Activated CD8-positive, alpha-beta memory T cell treated with anti-CD3 and anti-CD28 coated beads, Interleukin-2, amount 50 U/mL, for 4 hours (primary cell): Measurements from ENCODE around the gene MIGA1.
"Not testable (repeated sequence)": the region's sequence is repeated elsewhere in the genome, so short reads cannot be mapped to it uniquely, and the experiment has no call there.

Source experiments
- DNase-seq: peaks from one replicate; pipeline ENCODE4 v3.0.0-alpha.2; 2020

Gene MIGA1

GRCh38 chr1:77779529-77780281 is at the start of gene MIGA1:
Gene MIGA1 (plus strand): TSS chr1:77779649. CDS start chr1:77783253, 3,604 bp downstream.
- peak; percentile 84 for DNase-seq

DNA sequence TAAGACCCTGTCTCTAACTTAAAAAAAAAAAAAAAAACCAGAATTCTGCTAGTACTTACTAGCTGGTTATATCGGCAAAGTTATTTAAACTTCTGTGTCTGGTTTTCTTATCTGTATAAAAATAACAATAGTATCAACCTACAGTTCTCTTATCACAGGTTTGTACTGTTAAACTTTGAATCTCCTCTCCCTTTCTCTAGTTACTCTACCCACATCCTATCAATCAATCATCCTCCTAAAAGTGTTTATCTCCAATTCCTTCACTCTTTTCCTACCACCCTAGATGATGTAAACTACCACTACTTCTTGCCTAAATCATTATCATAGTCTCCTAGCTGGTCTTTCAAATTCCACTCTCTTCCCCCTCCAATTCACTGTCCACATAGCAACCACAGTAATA is 47.4 kb upstream of the MIGA1 start:
- no peak for DNase-seq

DNA sequence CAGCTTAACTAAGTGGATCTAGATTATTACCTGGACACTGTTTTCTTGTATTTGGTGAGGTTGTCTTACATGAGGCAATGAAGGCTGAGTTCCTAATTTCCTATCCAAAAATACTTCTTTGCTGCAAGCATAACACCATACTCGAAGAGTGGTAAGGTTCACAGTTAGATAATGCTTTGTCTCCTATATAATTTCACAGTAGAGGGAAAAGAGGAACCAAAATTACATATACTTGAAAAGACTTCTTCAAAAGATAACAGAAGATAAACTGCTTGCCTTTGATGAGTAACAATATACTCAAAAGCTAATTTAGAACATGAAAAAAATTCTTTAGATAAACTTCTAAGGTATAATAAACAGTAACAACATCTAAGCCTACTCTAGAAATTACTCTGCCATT is 40.2 kb upstream of the MIGA1 start:
- no peak for DNase-seq

- no peak for DNase-seq
Measured at GRCh38 chr1:77741316-77741715, 38.1 kb upstream of the MIGA1 start.

- DNase-seq: no peak
Measured at GRCh38 chr1:77742011-77742555, 37.4 kb upstream of the MIGA1 start.

DNA sequence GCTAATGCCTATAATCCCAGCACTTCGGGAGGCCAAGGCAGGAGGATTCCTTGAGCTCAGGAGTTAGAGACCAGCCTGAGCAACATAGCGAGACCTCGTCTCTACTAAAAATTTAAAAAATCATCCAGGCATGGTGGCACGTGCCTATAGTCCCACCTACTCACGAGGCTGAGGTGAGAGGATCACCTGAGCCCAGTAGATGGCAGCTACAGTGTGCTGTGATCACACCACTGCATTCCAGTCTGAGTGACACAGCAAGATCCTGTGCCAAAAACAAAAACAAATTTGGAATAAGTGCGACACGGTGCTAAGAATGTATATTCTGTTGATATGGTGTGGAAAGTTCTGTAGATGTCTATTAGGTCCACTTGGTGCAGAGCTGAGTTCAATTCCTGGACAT is 34.9 kb upstream of the MIGA1 start:
- DNase-seq: no peak

DNA sequence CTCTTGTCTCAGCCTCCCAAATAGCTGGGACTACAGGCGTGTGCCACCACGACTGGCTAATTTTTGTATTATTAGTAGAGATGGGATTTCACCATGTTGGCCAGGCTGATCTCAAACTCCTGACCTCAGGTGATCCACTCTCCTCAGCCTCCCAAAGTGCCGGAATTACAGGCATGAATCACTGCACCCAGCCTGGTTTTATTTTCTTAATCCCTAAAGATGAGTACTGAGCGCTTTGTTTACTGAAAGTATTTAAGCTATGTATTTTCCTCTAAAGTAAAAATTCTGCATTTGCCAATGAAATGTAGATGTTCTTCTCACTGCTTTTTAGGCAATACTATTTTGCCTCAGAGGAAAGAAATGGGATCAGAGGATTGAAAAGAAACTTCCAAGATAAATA is 30.0 kb upstream of the MIGA1 start:
- not testable (repeated sequence) for DNase-seq

DNA sequence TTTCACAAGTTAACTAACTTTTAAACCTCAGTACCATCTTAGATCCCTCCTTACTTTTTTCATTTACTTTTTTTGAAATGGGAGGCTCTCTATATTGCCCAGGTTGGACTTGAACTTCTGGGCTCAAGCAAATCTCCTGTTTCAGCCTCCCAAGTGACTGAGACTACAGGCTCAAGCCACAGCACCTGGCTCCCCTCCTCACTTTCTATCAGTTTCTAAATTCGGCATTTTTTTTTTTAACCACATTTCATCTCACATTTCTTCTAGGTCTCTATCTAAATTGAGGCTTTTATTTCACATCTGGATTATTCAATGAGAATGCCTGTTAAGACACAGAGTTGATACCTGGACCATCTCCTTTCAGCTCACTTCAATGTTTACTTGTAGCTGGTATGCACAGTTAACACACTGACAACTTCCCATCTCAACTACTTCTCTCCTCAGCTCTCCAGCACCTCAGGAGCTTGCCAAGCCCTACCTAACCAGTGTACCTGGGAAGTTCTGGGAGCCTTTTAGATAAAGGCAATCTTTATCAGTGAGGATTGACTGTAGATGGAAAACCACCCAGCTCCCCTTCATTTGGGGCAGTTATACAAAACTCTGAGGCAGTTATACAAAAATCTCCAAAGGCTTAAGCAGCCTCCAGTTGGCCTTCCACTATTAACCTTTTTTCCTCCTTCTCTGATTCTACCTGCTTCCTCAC is 23.2 kb upstream of the MIGA1 start:
- DNase-seq: no peak

DNA sequence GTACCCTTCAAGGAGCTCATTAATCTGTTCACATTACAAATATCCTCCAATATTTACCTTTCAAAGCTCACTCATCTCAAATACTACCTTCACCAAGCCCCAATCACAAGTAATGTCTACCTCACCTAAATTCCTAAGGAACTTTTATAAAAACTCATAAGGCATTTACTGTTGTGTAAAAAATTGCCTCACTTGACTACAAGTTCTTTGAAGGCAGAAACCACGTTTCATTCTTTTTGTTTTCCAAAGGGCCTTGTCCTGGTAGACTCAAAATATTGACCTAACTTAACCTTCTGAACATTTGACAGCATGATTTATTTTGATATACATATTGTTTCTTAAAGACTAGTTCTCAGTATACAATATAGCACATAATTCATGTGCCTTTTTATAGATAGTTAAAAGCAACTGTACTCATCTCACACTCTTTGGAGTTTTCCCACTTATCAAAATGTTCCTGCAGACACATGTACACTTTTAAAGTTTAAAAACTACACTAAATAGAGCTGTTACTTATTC is 22.3 kb upstream of the MIGA1 start:
- DNase-seq: no peak

GRCh38 chr1:77757603-77758002 is 21.8 kb upstream of the MIGA1 start:
- DNase-seq: no peak

GRCh38 chr1:77759071-77760028 is 20.1 kb upstream of the MIGA1 start, which contains the start of gene USP33:
Gene USP33 (minus strand): TSS chr1:77759852. CDS start chr1:77741697, 18,155 bp downstream.
- DNase-seq: peak; percentile 93

DNA sequence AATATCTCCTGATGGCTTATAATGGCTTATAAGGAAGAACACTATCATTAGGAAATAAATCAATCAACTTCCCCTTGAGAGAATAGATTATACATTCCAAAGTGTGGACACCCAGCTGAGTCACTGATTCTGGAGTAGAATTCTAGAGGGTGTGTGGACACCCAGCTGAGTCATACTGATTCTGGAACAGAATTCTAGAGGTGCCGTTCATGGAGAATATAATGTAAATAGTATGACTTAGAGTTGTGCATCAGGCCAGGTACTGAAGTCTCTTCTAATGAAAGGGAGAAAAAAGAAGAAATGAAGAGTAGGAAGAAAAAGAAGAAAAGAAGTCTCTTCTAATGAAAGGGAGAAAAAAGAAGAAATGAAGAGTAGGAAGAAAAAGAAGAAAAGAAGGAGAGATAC is 17.4 kb upstream of the MIGA1 start:
- DNase-seq: no peak

GRCh38 chr1:77768006-77768405 is 11.4 kb upstream of the MIGA1 start:
- DNase-seq: no peak

DNA sequence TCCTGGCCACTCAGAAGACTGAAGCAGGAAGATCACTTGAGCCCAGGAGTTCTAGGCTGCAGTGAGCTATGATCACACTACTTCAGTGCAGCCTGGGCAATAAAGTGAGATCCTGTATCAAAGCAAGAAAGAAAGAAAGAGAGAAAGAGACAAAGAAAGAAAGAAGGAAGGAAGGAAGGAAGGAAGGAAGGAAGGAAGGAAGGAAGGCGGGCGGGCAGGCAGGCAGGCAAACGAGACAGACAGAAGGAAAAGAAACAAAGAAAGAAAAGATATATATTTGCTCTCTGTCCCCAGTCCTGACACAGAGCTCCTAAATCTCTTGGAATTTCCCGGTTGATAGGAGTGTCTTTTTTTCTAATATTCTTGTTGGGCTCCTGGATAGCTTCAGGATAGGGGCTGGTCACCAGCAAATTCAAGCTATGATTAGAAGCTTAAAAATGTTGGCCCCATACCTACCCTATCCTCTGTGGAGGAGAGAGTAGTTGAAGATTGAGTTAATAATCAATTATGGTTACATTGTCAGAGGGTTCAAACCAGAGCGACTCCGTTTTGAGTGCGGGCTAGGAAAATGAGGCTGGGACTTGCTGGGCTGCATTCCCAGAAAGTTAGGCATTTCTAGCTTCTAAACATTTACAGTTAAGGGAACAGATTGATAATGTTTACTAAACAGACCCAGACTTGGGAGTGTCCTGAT is 3.3 kb upstream of the MIGA1 start:
- DNase-seq: no peak

GRCh38 chr1:77781683-77782082 is 2.2 kb downstream of the MIGA1 start:
- DNase-seq: no peak

- DNase-seq: no peak
Measured at GRCh38 chr1:77783141-77783540, 3.7 kb downstream of the MIGA1 start.

GRCh38 chr1:77786093-77786741 is 6.8 kb downstream of the MIGA1 start:
- DNase-seq: not testable (repeated sequence)

- no peak for DNase-seq
Measured at GRCh38 chr1:77794550-77794949, 15.1 kb downstream of the MIGA1 start.

DNA sequence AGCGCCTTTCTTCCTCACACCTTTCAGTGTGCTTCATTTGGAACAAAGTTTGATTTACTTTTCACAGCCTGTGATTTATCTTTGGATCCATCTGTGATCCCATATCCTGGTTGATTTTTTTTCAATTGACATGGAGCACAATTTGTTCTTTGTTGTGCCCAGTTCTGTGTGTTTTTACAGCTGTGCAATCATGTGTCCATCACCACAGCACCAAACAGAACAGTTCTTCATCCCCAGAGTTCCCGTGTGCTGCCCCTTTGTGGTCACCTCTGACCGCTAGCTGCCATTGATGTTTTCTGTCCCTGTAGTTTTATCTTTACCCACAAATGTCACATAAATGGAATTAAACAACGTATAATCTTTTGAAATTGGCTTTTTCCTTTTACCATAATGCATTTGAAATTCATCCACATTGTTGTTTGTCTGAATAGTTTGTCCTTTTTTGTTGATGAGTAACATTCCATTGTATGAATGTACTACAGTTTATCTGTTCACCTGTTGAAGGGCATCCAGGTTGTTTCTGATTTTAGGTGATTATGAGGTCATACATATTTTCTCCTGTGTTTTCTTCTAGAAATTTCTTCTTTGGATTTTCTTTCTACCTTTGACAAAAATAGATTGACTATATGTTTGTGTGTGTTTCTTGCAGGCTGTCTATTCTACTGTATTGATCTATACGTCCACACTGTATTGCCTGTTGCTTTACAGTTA is 17.4 kb downstream of the MIGA1 start:
- DNase-seq: no peak

DNA sequence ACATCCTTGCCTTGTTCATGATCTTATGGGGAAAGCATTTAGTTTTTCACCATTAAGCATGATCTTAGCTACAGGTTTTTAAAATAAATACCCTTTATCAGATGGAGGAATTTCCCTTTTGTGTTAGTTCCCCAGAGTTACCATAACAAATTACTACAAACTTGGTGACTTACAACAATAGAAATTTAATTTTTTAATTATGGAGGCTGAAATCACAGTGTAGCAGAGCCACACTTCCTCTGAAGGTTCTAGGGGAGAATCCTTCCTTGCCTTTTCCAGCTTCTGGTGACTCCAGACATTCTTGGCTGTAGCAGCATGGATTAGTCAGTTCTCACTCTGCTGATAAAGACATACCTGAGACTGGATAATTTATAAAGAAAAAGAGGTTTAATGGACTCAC is 18.5 kb downstream of the MIGA1 start:
- no peak for DNase-seq

- DNase-seq: no peak
Measured at GRCh38 chr1:77802026-77802425, 22.6 kb downstream of the MIGA1 start.
